ENCODE results near the gene NUCKS1.

NUCKS1 gene

GRCh38 chr1:205668951-205669340 lies 81.0 kb downstream of the NUCKS1 start:
- peak; percentile 47 for DNase-seq (ENCODE audit: low spot score)

- no peak for DNase-seq (ENCODE audit: low spot score)
Observed at GRCh38 chr1:205667909-205668643, 81.9 kb downstream of the NUCKS1 start.

- DNase-seq (ENCODE audit: low spot score), result no peak
Observed at GRCh38 chr1:205666372-205667166, 83.4 kb downstream of the NUCKS1 start.

GRCh38 chr1:205665201-205666045 lies 84.6 kb downstream of the NUCKS1 start:
- peak; percentile 41 for DNase-seq (ENCODE audit: low spot score)

- no peak for DNase-seq (ENCODE audit: low spot score)
Observed at GRCh38 chr1:205664399-205665017, 85.5 kb downstream of the NUCKS1 start.

- no peak for DNase-seq (ENCODE audit: low spot score)
Observed at GRCh38 chr1:205663286-205663936, 86.6 kb downstream of the NUCKS1 start.

Data from NAMALWA (cell line).